ENCODE data around the gene RBM14. TPM values are rescaled to one million over a fixed set of nuclear protein-coding genes. Genes with fewer than 3 reads are reported as not detected.

The RBM14 gene
- total and polyA plus RNA-seq, 2 of the 4 experiments (the other 2 are of a cell fraction), result 9.3 to 31.1 TPM

DNA sequence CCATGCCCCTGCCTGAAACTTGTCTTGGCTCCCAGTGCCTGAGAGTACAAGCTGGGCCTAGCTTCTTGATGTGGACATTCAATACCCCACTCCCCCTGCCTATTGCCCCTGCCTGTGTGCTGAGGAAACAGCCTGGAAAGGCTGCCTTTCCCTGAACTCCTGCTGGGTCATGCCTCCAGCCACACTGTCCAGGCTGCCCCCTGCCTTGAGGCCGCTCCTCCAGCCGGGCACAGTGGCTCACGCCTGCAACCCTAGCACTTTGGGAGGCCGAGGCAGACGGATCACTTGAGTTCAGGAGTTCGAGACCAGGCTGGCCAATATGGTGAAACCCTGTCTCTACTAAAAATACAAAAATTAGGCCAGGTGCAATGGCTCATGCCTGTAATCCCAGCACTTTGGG lies 13.4 kb upstream of the RBM14 start:
- ATAC-seq (ENCODE audit: low read depth) (no peak), DNase-seq (no peak)
- Histone ChIP-seq H3K9me1 (ENCODE audit: insufficient read depth, low read length) (peaks cover 26% of the 10 kb centered on the region; the same call in 1 of the 2 replicates), H3K56ac (ENCODE audit: extremely low read depth, insufficient read depth, low read length) (no peak overlapping the region), H3K4me3 (ENCODE audit: insufficient read depth, low read depth, low read length) (no peak overlapping the region), H2AK5ac (ENCODE audit: low read depth, low read length) (no peak overlapping the region), H2AK9ac (replicated peaks; ENCODE audit: low read depth, low read length, poor library complexity) (no peak overlapping the region), H3K79me1 (ENCODE audit: low read depth in 1 of 2, low read length in 2 of 2) (peaks cover 5 to 30% of the 10 kb centered on the region in 2 experiments; a peak in 3 of 4 replicates), H3K23ac (ENCODE audit: low read depth, low read length) (no peak overlapping the region), H2BK120ac (ENCODE audit: low read depth, low read length) (no peak overlapping the region), H2BK20ac (ENCODE audit: low read depth, low read length) (no peak overlapping the region), H3K4me1 (ENCODE audit: control insufficient read depth, insufficient read depth, low read length) (peaks cover 12% of the 10 kb centered on the region), H4K91ac (ENCODE audit: insufficient read depth, low read depth, low read length) (no peak overlapping the region), H3K36me3 (ENCODE audit: control insufficient read depth, insufficient read depth, low read length) (peaks cover 42% of the 10 kb centered on the region), H2BK5ac (ENCODE audit: low read depth, low read length, poor library complexity, severe bottlenecking) (no peak overlapping the region), H3K9me3 (ENCODE audit: control insufficient read depth, insufficient read depth, low read length) (no peaks in the 10 kb centered on the region), H3K27ac (ENCODE audit: insufficient read depth, low read length) (no peak overlapping the region), H3K27me3 (ENCODE audit: control insufficient read depth, insufficient read depth, low read length) (no peaks in the 10 kb centered on the region), H3K18ac (ENCODE audit: low read depth, low read length) (no peak overlapping the region), H4K5ac (ENCODE audit: low read depth, low read length) (no peak overlapping the region), H2BK15ac (ENCODE audit: low read depth, low read length) (no peak overlapping the region), H3K4me2 (ENCODE audit: low read depth, low read length) (no peak overlapping the region), H3K14ac (replicated peaks; ENCODE audit: low read depth, low read length) (no peak overlapping the region), H3K4ac (ENCODE audit: low read depth, low read length) (no peak overlapping the region), H4K8ac (ENCODE audit: low read depth in 2 of 2, low read length in 2 of 2) (no peak overlapping the region), H2AFZ (replicated peaks; ENCODE audit: low read length, poor library complexity) (no peak overlapping the region), H3K9ac (ENCODE audit: low read depth, low read length) (no peak overlapping the region), H4K20me1 (ENCODE audit: insufficient read depth, low read length) (peaks cover 33% of the 10 kb centered on the region)
- POLR2A ChIA-PET (ENCODE audit: unreplicated experiment), result no interaction called here
- TF ChIP-seq RFX5 (IDR thresholded peaks at IDR 0.05; ENCODE audit: low read depth, low read length), result no peak
- in situ Hi-C loops (cut with MboI; ENCODE audit: low sequenced_read_pairs) (no loop called here), dilution Hi-C loops (cut with HindIII; ENCODE audit: low sequenced_read_pairs, unreplicated experiment) (no loop called here), intact Hi-C loops (cut with micrococcal nuclease) (no loop called here)
- CTCF ChIA-PET, result no interaction called here
- WGBS, 2 experiments (ENCODE audit: extremely low coverage in 2 of 2, insufficient read length in 1 of 2), result 96% methylated on average over 5 of the region's 6 CpGs; no CpG with 5 or more reads in 1 of the 2 experiments
- no TSS peak for BruUV-seq (replicated peaks)

Measured in IMR-90 (cell line).